Gastrocnemius medialis (tissue), 4 donors: ENCODE data around the gene DNASE1L2. TPM values are rescaled to one million over a fixed set of nuclear protein-coding genes. Genes with fewer than 3 reads are reported as not detected.

Experiments used
- ATAC-seq, 2 donors: fragments of 150-250 bp; one replicate each; pipeline ENCODE4 v1.9.1; 2016
- DNase-seq, 2 donors: peaks; one replicate each; pipeline ENCODE4 v3.0.0-alpha.2; 2019
- H3K27ac ChIP-seq, 4 donors: fragments of 200-600 bp; sonication (generic); 1 replicate in 1 of 4; 2 replicates in 3 of 4; pipeline ENCODE4 v1.5.1; 2016 to 2018; ENCODE audit warnings: mild to moderate bottlenecking in 2 of 4, moderate library complexity in 1 of 4
- H3K27me3 ChIP-seq, 3 donors: fragments of 200-600 bp; sonication (generic) in 2 of 3; 1 replicate in 1 of 3; 2 replicates in 2 of 3; pipeline versions ENCODE4 v1.5.1 to v1.6.0; 2016 to 2019; ENCODE audit warnings: mild to moderate bottlenecking in 1 of 3, moderate library complexity in 1 of 3
- H3K36me3 ChIP-seq, 2 donors: fragments of 200-600 bp; sonication (generic) in 1 of 2; one replicate each; pipeline ENCODE4 v1.5.1; 2017 to 2018
- H3K4me1 ChIP-seq, 2 donors: fragments of 200-600 bp; sonication (generic) in 1 of 2; one replicate each; pipeline ENCODE4 v1.5.1; 2016 to 2017; ENCODE audit warnings: mild to moderate bottlenecking in 2 of 2
- H3K4me3 ChIP-seq, 4 donors: fragments of 200-600 bp; sonication (generic) in 3 of 4; 1 replicate in 1 of 4; 2 replicates in 3 of 4; pipeline ENCODE4 v1.5.1; 2016 to 2019; ENCODE audit warnings: mild to moderate bottlenecking in 2 of 4
- H3K9me3 ChIP-seq, 3 donors: fragments of 200-600 bp; sonication (generic) in 2 of 3; 1 replicate in 1 of 3; 2 replicates in 2 of 3; pipeline ENCODE4 v1.5.1; 2016 to 2019
- POLR2A ChIP-seq, 2 donors: fragments of 450-650 bp; IDR thresholded peaks; one replicate each; pipeline ENCODE4 v1.6.1; 2017; ENCODE audit warnings: antibody characterized with exemption in 2 of 2, mild to moderate bottlenecking in 2 of 2, moderate library complexity in 2 of 2
- in situ Hi-C, 4 donors: fragments of 200-750 bp; cut with MboI; loops; one replicate each; pipeline versions ENCODE4 v1.15.0 to v1.8.0; 2017; ENCODE audit warnings: low sequenced_read_pairs in 4 of 4
- intact Hi-C: fragments of 100-400 bp; cut with DNase I; formaldehyde crosslinking; loops from one replicate; pipeline ENCODE4 v1.15.1; 2023; ENCODE audit warnings: low total_unique reads
- total RNA-seq, 4 donors: library from RNA; depleted of rRNA; stranded (reverse); fragments of >200 nt; gene quantifications; one replicate each; pipeline versions ENCODE4 v1.1.0 to v1.2.3, GENCODE V29; 2016
- TF ChIP-seq, protein P1 (sequence below), 5 experiments: fragments of 450-650 bp in 3 of 5; fragments of 200-600 bp in 2 of 5; sonication (generic) in 2 of 5; IDR thresholded peaks in 4 of 5; conservative IDR thresholded peaks in 1 of 5; 1 replicate in 4 of 5; 2 replicates in 1 of 5; pipeline ENCODE4 v1.5.1; 2016 to 2019; ENCODE audit warnings: antibody characterized with exemption in 5 of 5, mild to moderate bottlenecking in 3 of 5, moderate library complexity in 3 of 5

Gene DNASE1L2
- total RNA-seq, 4 donors from 2014 or later: 0.69 to 2.1 TPM; not detected in 2

DNA sequence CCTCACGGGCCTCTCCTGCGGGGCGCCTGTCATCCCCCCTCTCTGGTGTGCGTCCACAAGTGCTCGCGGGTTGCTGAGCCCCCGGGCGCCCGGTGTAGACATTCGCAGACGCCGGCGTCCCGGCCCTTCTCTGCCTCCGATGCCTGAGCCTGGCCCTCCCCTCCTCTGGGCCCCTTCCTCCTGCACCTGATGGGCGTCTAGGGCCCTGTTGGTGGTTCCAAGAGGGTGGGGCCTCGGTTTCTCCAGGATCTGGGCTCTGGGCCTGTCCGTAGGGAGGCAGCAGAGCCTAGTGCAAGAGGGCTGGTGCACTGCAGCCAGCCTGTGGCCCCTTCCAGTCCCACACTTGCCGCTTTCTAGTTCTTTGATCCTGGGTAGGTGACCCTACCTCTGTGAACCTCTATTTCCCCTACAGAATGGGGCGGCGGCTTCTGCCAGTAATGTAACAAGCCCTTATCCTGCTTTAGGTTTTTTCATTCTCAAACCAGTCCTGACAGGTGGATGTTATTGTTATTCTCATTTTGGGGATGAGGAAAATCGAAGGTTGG is 12.2 kb upstream of the DNASE1L2 start:
- Histone ChIP-seq H3K27ac (peak overlapping the region; percentile 85 to 96 (median 94)), H3K36me3 (peaks cover 0 to 11% of the 10 kb centered on the region in 2 donors), H3K9me3 (no peaks in the 10 kb centered on the region), H3K4me1 (peaks cover 11 to 16% of the 10 kb centered on the region in 2 donors), H3K27me3 (no peaks in the 10 kb centered on the region), H3K4me3 (peak overlapping the region; percentile 78 to 98 (median 93))
- DNase-seq (peak; percentile 43 to 71), ATAC-seq (peak; percentile 65 to 67)
- in situ Hi-C loops (no loop called here), intact Hi-C loops (loop anchor here (1.0 kb wide), 3 partner anchors 9 to 27 kb away; partner anchors contain the start of genes ECI1 and MLST8)
- TF ChIP-seq POLR2A (IDR thresholded peaks at IDR 0.05): no peak
- TF ChIP-seq, protein P1, sequence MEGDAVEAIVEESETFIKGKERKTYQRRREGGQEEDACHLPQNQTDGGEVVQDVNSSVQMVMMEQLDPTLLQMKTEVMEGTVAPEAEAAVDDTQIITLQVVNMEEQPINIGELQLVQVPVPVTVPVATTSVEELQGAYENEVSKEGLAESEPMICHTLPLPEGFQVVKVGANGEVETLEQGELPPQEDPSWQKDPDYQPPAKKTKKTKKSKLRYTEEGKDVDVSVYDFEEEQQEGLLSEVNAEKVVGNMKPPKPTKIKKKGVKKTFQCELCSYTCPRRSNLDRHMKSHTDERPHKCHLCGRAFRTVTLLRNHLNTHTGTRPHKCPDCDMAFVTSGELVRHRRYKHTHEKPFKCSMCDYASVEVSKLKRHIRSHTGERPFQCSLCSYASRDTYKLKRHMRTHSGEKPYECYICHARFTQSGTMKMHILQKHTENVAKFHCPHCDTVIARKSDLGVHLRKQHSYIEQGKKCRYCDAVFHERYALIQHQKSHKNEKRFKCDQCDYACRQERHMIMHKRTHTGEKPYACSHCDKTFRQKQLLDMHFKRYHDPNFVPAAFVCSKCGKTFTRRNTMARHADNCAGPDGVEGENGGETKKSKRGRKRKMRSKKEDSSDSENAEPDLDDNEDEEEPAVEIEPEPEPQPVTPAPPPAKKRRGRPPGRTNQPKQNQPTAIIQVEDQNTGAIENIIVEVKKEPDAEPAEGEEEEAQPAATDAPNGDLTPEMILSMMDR (IDR thresholded peaks at IDR 0.05 in 4 of 5, conservative IDR thresholded peaks at IDR 0.05 in 1 of 5): peak in 3 of 5 experiments; percentile 11 to 33 (median 23)

DNA sequence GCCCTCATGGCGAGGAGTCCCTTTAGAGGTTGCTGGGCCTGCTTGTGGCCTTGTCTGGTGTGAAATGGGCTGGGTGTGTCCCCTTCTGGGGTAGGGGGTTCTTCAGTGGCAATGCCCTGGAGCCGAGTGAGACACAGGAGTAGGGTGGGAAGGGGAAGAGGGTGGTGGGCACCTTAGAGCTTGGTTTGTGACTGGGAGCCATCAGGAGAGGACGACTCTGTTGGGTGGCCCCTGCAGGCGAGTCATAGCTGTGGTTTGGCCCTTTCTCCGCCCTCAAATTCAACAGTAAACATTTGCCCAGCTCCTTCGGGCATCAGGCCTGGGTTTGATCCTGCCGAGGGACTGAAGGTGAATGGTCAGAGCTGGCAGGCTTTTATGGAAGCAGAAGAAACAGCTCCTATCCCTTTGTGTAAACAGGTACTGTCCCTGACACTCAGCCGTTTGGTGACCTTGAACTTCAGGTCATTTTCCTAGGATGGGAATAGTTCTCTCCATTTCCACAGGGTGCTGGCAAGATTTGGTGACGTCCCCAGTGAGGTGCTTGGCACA is 9.9 kb upstream of the DNASE1L2 start:
- DNase-seq: no peak
- Histone ChIP-seq H3K27me3 (no peaks in the 10 kb centered on the region), H3K9me3 (no peaks in the 10 kb centered on the region), H3K36me3 (peaks cover 0 to 33% of the 10 kb centered on the region in 2 donors), H3K4me1 (peaks cover 11 to 16% of the 10 kb centered on the region in 2 donors), H3K4me3 (no peak overlapping the region), H3K27ac (peak overlapping the region in 1 of 4 donors; percentile 1)
- TF ChIP-seq POLR2A (IDR thresholded peaks at IDR 0.05): no peak
- TF ChIP-seq, protein P1 (IDR thresholded peaks at IDR 0.05 in 4 of 5, conservative IDR thresholded peaks at IDR 0.05 in 1 of 5): no peak
- intact Hi-C loops (no loop called here), in situ Hi-C loops (no loop called here)
- no peak for ATAC-seq

DNA sequence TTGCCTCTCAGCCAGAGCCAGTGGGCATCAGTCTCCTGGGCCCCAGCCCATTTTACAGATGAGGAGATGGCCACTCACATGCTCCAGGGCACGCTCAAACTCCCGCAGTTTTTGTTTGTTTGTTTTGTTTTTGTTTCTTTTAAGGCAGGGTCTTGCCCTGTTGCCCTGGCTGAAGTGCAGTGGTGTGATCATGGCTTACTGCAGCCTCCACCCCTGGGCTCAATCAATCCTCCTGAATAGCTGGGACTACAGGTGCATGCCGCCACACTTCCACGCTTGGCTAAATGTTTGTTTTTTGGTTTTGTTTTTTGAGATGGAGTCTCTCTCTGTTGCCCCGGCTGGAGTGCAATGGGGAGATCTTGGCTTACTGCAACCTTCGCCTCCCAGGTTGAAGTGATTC is 9.3 kb upstream of the DNASE1L2 start:
- in situ Hi-C loops: no loop called here
- H3K36me3 ChIP-seq: peaks cover 0 to 39% of the 10 kb centered on the region in 2 donors
- no peak for DNase-seq
- TF ChIP-seq POLR2A (IDR thresholded peaks at IDR 0.05): no peak
- TF ChIP-seq, protein P1 (IDR thresholded peaks at IDR 0.05 in 4 of 5, conservative IDR thresholded peaks at IDR 0.05 in 1 of 5): no peak
- H3K9me3 ChIP-seq: no peaks in the 10 kb centered on the region
- intact Hi-C loops: no loop called here
- H3K4me3 ChIP-seq: no peak overlapping the region
- ATAC-seq: no peak
- peak overlapping the region in 1 of 4 donors; percentile 1 for H3K27ac ChIP-seq
- H3K27me3 ChIP-seq: no peaks in the 10 kb centered on the region
- peaks cover 11 to 16% of the 10 kb centered on the region in 2 donors for H3K4me1 ChIP-seq

DNA sequence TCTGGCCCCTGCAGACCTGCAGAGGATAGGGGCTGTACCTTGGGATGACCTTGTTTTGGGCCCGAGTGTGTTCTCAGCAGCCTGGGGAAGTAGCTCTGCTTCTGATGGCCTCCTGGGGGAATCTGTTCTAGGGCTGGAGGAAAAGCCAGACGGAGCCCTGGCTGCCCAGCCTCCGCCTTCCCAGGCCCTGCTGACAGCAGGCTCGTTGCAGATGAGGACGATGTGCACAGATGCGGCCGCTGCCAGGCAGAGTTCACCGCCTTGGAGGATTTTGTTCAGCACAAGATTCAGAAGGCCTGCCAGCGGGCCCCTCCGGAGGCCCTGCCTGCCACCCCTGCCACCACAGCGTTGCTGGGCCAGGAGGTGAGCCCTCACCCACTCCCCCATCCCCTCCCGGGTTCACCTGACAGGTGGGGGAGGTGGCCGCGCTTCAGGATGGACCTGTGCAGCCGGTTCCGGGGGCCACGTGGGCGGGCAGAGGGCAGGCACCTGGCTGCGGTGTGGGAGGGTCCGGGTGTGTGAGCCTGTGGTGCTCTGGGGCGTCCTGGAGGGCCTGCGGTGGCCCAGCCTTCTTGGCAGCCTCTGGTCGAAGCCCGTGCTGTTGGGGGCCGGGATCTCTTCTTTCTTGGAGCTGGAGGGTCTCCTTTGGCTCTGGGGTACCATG is 8.0 kb upstream of the DNASE1L2 start:
- intact Hi-C loops (no loop called here), in situ Hi-C loops (no loop called here)
- Histone ChIP-seq H3K4me1 (peaks cover 11 to 13% of the 10 kb centered on the region in 2 donors), H3K27me3 (no peaks in the 10 kb centered on the region), H3K27ac (no peak overlapping the region), H3K9me3 (no peaks in the 10 kb centered on the region), H3K4me3 (no peak overlapping the region), H3K36me3 (peaks cover 0 to 53% of the 10 kb centered on the region in 2 donors)
- no peak for TF ChIP-seq POLR2A (IDR thresholded peaks at IDR 0.05)
- TF ChIP-seq, protein P1 (IDR thresholded peaks at IDR 0.05 in 4 of 5, conservative IDR thresholded peaks at IDR 0.05 in 1 of 5): no peak
- DNase-seq (no peak), ATAC-seq (no peak)
